Measurements from ENCODE around the gene CD9.

Gene CD9

GRCh38 chr12:6277982-6278438, 77.8 kb downstream of the CD9 start:
- DNase-seq, result no peak

- peak; percentile 95 for DNase-seq
Measured at GRCh38 chr12:6278439-6279255, 78.4 kb downstream of the CD9 start.

- DNase-seq, result no peak
Measured at GRCh38 chr12:6279256-6279628, 79.0 kb downstream of the CD9 start.

- DNase-seq, result no peak
Measured at GRCh38 chr12:6279631-6280030, 79.4 kb downstream of the CD9 start.

- no peak for DNase-seq
Measured at GRCh38 chr12:6280053-6280469, 79.9 kb downstream of the CD9 start.

- DNase-seq, result no peak
Measured at GRCh38 chr12:6280672-6281071, 80.5 kb downstream of the CD9 start.

GRCh38 chr12:6281081-6281809, 81.0 kb downstream of the CD9 start:
- DNase-seq, result no peak

- no peak for DNase-seq
Measured at GRCh38 chr12:6282453-6282840, 82.2 kb downstream of the CD9 start.

GRCh38 chr12:6284273-6284672, 84.1 kb downstream of the CD9 start:
- no peak for DNase-seq

- DNase-seq, result peak; percentile 59
Measured at GRCh38 chr12:6285063-6285477, 84.9 kb downstream of the CD9 start.

- no peak for DNase-seq
Measured at GRCh38 chr12:6285532-6286306, 85.5 kb downstream of the CD9 start.
